Gastrocnemius medialis (tissue), 4 donors: Measurements from ENCODE around the gene CASP3. TPM values are rescaled to one million over a fixed set of nuclear protein-coding genes. Genes with fewer than 3 reads are reported as not detected.

Source experiments
- ATAC-seq, 2 donors: fragments of 150-250 bp; one replicate each; pipeline ENCODE4 v1.9.1; 2016
- DNase-seq, 2 donors: peaks; one replicate each; pipeline ENCODE4 v3.0.0-alpha.2; 2019
- H3K27ac ChIP-seq, 4 donors: fragments of 200-600 bp; sonication (generic); 1 replicate in 1 of 4; 2 replicates in 3 of 4; pipeline ENCODE4 v1.5.1; 2016 to 2018; ENCODE audit warnings: mild to moderate bottlenecking in 2 of 4, moderate library complexity in 1 of 4
- H3K27me3 ChIP-seq, 3 donors: fragments of 200-600 bp; sonication (generic) in 2 of 3; 1 replicate in 1 of 3; 2 replicates in 2 of 3; pipeline versions ENCODE4 v1.5.1 to v1.6.0; 2016 to 2019; ENCODE audit warnings: mild to moderate bottlenecking in 1 of 3, moderate library complexity in 1 of 3
- H3K36me3 ChIP-seq, 2 donors: fragments of 200-600 bp; sonication (generic) in 1 of 2; one replicate each; pipeline ENCODE4 v1.5.1; 2017 to 2018
- H3K4me1 ChIP-seq, 2 donors: fragments of 200-600 bp; sonication (generic) in 1 of 2; one replicate each; pipeline ENCODE4 v1.5.1; 2016 to 2017; ENCODE audit warnings: mild to moderate bottlenecking in 2 of 2
- H3K4me3 ChIP-seq, 4 donors: fragments of 200-600 bp; sonication (generic) in 3 of 4; 1 replicate in 1 of 4; 2 replicates in 3 of 4; pipeline ENCODE4 v1.5.1; 2016 to 2019; ENCODE audit warnings: mild to moderate bottlenecking in 2 of 4
- H3K9me3 ChIP-seq, 3 donors: fragments of 200-600 bp; sonication (generic) in 2 of 3; 1 replicate in 1 of 3; 2 replicates in 2 of 3; pipeline ENCODE4 v1.5.1; 2016 to 2019
- POLR2A ChIP-seq, 2 donors: fragments of 450-650 bp; IDR thresholded peaks; one replicate each; pipeline ENCODE4 v1.6.1; 2017; ENCODE audit warnings: antibody characterized with exemption in 2 of 2, mild to moderate bottlenecking in 2 of 2, moderate library complexity in 2 of 2
- in situ Hi-C, 4 donors: fragments of 200-750 bp; cut with MboI; loops; one replicate each; pipeline versions ENCODE4 v1.15.0 to v1.8.0; 2017; ENCODE audit warnings: low sequenced_read_pairs in 4 of 4
- intact Hi-C: fragments of 100-400 bp; cut with DNase I; formaldehyde crosslinking; loops from one replicate; pipeline ENCODE4 v1.15.1; 2023; ENCODE audit warnings: low total_unique reads
- total RNA-seq, 4 donors: library from RNA; depleted of rRNA; stranded (reverse); fragments of >200 nt; gene quantifications; one replicate each; pipeline versions ENCODE4 v1.1.0 to v1.2.3, GENCODE V29; 2016
- TF ChIP-seq, protein P1 (sequence below), 5 experiments: fragments of 450-650 bp in 3 of 5; fragments of 200-600 bp in 2 of 5; sonication (generic) in 2 of 5; IDR thresholded peaks in 4 of 5; conservative IDR thresholded peaks in 1 of 5; 1 replicate in 4 of 5; 2 replicates in 1 of 5; pipeline ENCODE4 v1.5.1; 2016 to 2019; ENCODE audit warnings: antibody characterized with exemption in 5 of 5, mild to moderate bottlenecking in 3 of 5, moderate library complexity in 3 of 5

The CASP3 gene
- total RNA-seq, 4 donors from 2014 or later, result 16.9 to 25.5 (median 20.8) TPM

DNA sequence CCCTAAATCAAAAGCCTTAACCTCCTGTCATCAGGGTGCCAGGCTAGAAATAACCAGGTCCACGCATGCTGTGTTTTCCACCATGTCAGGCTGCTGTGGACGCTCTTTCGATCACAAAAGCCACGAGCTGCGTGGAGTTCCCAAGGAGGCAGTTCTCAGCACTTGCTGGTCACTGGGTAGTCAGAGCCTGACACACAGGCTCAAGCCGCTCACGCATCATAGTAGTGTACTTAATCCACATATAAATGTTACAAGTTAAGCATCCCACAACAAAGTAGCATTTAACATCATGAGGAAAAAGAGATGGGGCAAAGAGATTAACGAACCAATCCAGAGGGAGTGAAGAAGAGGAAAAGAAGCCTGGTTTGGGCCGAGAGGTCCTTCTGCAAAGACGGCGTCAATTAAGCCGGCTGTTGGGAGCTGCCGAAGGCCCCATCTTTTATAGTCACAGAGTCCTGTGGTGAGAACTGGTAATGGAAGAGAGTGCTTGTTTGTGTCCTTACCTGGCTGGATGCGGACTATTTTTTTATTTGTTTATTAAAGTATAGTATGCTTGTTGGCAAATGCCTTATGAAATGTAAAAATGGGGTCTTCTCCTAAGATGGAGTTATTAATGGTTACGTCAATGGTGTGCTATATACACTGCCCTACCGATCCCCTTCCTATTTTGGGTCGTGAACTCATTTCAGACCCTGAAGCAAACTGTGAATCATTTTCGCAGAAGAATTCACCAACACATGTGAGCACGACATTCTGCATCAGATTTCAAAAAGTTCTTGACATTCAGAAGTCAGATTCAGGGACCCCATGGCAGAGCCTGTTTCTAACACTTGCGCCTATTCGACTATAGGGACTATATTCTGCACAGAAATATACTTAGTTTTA, 966 bp upstream of the CASP3 start:
- peaks cover 42 to 47% of the 10 kb centered on the region in 2 donors for H3K4me1 ChIP-seq
- H3K9me3 ChIP-seq, result no peaks in the 10 kb centered on the region
- ATAC-seq (peak; percentile 35 to 46), DNase-seq (peak in 1 of 2 donors; percentile 34)
- intact Hi-C loops, result loop anchor here (1.0 to 10.0 kb wide), 8 partner anchors 84 to 1542 kb away; partner anchors contain the start of genes CENPU, CFAP97, CYP4V2 and IRF2
- no peaks in the 10 kb centered on the region for H3K36me3 ChIP-seq
- no peaks in the 10 kb centered on the region for H3K27me3 ChIP-seq
- in situ Hi-C loops, result loop anchor here in 1 of 4 donors (10.0 kb wide), 1 partner anchor 385 kb away; no protein-coding TSS in a partner anchor
- TF ChIP-seq, protein P1, sequence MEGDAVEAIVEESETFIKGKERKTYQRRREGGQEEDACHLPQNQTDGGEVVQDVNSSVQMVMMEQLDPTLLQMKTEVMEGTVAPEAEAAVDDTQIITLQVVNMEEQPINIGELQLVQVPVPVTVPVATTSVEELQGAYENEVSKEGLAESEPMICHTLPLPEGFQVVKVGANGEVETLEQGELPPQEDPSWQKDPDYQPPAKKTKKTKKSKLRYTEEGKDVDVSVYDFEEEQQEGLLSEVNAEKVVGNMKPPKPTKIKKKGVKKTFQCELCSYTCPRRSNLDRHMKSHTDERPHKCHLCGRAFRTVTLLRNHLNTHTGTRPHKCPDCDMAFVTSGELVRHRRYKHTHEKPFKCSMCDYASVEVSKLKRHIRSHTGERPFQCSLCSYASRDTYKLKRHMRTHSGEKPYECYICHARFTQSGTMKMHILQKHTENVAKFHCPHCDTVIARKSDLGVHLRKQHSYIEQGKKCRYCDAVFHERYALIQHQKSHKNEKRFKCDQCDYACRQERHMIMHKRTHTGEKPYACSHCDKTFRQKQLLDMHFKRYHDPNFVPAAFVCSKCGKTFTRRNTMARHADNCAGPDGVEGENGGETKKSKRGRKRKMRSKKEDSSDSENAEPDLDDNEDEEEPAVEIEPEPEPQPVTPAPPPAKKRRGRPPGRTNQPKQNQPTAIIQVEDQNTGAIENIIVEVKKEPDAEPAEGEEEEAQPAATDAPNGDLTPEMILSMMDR (IDR thresholded peaks at IDR 0.05 in 4 of 5, conservative IDR thresholded peaks at IDR 0.05 in 1 of 5), result no peak
- TF ChIP-seq POLR2A (IDR thresholded peaks at IDR 0.05), result no peak
- H3K27ac ChIP-seq, result peak overlapping the region; percentile 89 to 100 (median 98)
- peak overlapping the region; percentile 64 to 72 (median 71) for H3K4me3 ChIP-seq

DNA sequence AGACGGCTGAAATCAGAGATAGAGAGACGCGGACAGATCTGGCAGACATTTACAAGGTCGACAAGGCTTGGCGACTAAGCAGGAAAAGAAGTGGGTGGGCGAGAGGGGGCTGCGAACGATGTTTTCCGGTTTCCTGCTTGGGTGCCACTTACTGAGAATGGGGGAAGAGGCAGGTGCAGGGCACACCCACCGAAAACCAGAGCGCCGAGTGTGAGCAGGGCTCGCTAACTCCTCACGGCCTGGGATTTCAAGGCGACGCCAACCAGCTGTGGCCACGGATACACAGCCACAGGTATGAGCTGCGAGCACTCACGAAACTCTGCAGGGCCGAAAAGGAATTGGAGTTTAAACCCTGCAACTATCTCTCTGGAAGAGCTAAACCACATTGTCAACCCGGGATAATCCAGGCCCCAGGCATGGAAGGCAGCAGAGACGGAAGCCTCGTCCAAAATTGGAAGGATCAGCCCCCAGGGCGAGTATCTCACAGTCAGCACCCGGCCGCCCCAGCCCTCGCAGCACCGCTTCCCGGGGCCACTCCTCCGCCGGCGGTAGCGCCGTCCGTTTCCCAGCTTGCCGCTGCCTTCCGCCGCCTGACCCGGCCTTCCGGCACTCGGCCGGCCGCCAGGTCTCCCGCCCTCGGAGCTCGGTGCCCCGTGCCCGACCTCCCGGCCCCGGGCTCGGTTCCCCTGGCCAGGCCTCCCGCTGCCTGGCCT, 778 bp downstream of the CASP3 start:
- intact Hi-C loops, result loop anchor here (1.0 to 10.0 kb wide), 9 partner anchors 86 to 1544 kb away; partner anchors contain the start of genes CENPU, CFAP97, CYP4V2 and IRF2
- TF ChIP-seq POLR2A (IDR thresholded peaks at IDR 0.05), result no peak
- H3K27me3 ChIP-seq, result no peaks in the 10 kb centered on the region
- DNase-seq, result peak; percentile 43 to 66
- H3K9me3 ChIP-seq, result no peaks in the 10 kb centered on the region
- H3K36me3 ChIP-seq, result no peaks in the 10 kb centered on the region
- peak overlapping the region; percentile 89 to 100 (median 98) for H3K27ac ChIP-seq
- peak overlapping the region; percentile 66 to 98 (median 82) for H3K4me3 ChIP-seq
- peak; percentile 53 to 60 for ATAC-seq
- peaks cover 46 to 55% of the 10 kb centered on the region in 2 donors for H3K4me1 ChIP-seq
- in situ Hi-C loops, result loop anchor here in 1 of 4 donors (10.0 kb wide), 1 partner anchor 384 kb away; no protein-coding TSS in a partner anchor

DNA sequence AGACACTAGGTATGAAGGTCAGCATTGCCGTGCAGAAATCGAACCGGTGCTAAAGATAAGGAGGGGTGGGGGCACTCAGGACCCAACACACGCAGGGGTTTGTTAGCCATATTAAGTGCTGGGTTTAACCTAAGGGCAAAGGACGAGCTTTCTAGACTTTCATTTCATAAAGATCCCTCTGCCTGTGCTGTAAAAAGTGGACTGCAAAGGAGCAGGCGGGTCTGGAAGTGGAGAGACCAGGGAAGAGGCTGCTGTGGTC, 1.3 kb downstream of the CASP3 start:
- in situ Hi-C loops, result loop anchor here in 1 of 4 donors (10.0 kb wide), 1 partner anchor 383 kb away; no protein-coding TSS in a partner anchor
- no peaks in the 10 kb centered on the region for H3K27me3 ChIP-seq
- no peak for DNase-seq
- H3K4me1 ChIP-seq, result peaks cover 49 to 53% of the 10 kb centered on the region in 2 donors
- H3K9me3 ChIP-seq, result no peaks in the 10 kb centered on the region
- no peak for ATAC-seq
- H3K27ac ChIP-seq, result peak overlapping the region; percentile 89 to 100 (median 98)
- H3K36me3 ChIP-seq, result no peaks in the 10 kb centered on the region
- peak overlapping the region; percentile 66 to 98 (median 82) for H3K4me3 ChIP-seq
- TF ChIP-seq, protein P1 (IDR thresholded peaks at IDR 0.05 in 4 of 5, conservative IDR thresholded peaks at IDR 0.05 in 1 of 5), result no peak
- TF ChIP-seq POLR2A (IDR thresholded peaks at IDR 0.05), result no peak
- intact Hi-C loops, result loop anchor here (1.0 to 10.0 kb wide), 7 partner anchors 111 to 1544 kb away; partner anchors contain the start of genes CFAP97, CYP4V2 and IRF2

DNA sequence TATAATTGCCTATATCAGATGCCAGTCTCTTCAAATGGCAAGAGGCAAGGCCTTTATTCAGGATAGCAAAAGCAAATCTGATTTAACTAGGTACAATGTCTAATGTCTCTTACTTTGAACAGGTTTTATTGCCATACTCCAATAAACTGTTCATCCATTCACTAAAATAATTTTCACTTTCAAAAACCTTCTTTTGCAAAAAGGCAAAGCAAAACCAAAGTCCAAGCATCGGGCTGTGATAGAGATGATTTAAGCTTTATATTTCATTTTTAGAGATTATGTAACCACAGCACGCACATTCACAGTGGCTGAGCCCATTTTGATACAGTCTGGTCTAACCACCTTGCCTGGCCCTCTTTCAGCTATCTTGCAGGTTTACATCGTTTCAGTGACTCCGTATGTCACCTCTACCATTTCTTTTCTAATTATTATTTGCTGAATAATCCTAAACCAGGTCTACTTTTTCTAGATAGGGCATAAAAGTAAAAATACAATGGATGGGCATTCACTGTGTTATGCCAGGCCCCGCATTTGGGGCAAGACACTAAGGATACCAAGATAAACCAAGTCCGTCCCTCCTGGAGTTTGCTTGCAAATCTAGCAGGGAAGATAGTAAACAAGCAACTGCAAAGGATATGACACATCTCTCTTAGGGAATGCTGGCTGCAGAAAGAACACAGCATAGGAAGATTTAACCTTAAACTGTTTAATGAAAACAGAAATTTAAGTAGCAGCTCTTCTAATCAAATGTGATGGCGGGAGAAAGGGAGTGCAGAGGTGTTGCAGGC, 1.8 kb downstream of the CASP3 start:
- H3K27ac ChIP-seq, result peak overlapping the region; percentile 89 to 100 (median 98)
- DNase-seq, result no peak
- no peak for ATAC-seq
- intact Hi-C loops, result loop anchor here (1.0 to 10.0 kb wide), 7 partner anchors 111 to 1545 kb away; partner anchors contain the start of genes CFAP97, CYP4V2 and IRF2
- no peaks in the 10 kb centered on the region for H3K27me3 ChIP-seq
- H3K4me3 ChIP-seq, result peak overlapping the region; percentile 66 to 98 (median 82)
- H3K4me1 ChIP-seq, result peaks cover 53 to 55% of the 10 kb centered on the region in 2 donors
- no peaks in the 10 kb centered on the region for H3K36me3 ChIP-seq
- TF ChIP-seq POLR2A (IDR thresholded peaks at IDR 0.05), result no peak
- TF ChIP-seq, protein P1 (IDR thresholded peaks at IDR 0.05 in 4 of 5, conservative IDR thresholded peaks at IDR 0.05 in 1 of 5), result no peak
- H3K9me3 ChIP-seq, result no peaks in the 10 kb centered on the region
- in situ Hi-C loops, result loop anchor here in 1 of 4 donors (10.0 kb wide), 1 partner anchor 383 kb away; no protein-coding TSS in a partner anchor
